A172 (cell line): Measurements from ENCODE around the gene MEIKIN. TPM values are rescaled to one million over a fixed set of nuclear protein-coding genes. Genes with fewer than 3 reads are reported as not detected.
"Not testable (repeated sequence)": the region's sequence is repeated elsewhere in the genome, so short reads cannot be mapped to it uniquely, and the experiment has no call there.

Experiments
- DNase-seq: peaks from one replicate; pipeline ENCODE4 v3.0.0-alpha.2; 2015; ENCODE audit warnings: low spot score
- total RNA-seq: library from RNA; depleted of rRNA; stranded (reverse); fragments of >200 nt; shearing (Covaris generic); gene quantifications from 2 replicates; pipeline ENCODE4 v1.2.3, GENCODE V29; 2014

The MEIKIN gene
- total RNA-seq, 1 experiment from 2014 or later, result not detected

GRCh38 chr5:131812371-131813160, 132.9 kb downstream of the MEIKIN start:
- DNase-seq, result peak; percentile 13

- DNase-seq, result peak; percentile 30
Measured at GRCh38 chr5:131810510-131811249, 134.8 kb downstream of the MEIKIN start.

GRCh38 chr5:131796793-131797693, 148.4 kb downstream of the MEIKIN start, which contains the start of gene FNIP1:
FNIP1 (minus strand) TSS chr5:131797017; CDS start chr5:131796921, 96 bp downstream.
- peak; percentile 96 for DNase-seq

- peak; percentile 28 for DNase-seq
Measured at GRCh38 chr5:131795879-131796792, 149.3 kb downstream of the MEIKIN start.

GRCh38 chr5:131795228-131795627, 150.2 kb downstream of the MEIKIN start:
- no peak for DNase-seq

GRCh38 chr5:131794586-131794985, 150.9 kb downstream of the MEIKIN start:
- DNase-seq, result no peak

GRCh38 chr5:131792896-131793295, 152.6 kb downstream of the MEIKIN start:
- no peak for DNase-seq

- DNase-seq, result no peak
Measured at GRCh38 chr5:131791866-131792265, 153.6 kb downstream of the MEIKIN start.

- no peak for DNase-seq
Measured at GRCh38 chr5:131790550-131790949, 154.9 kb downstream of the MEIKIN start.

GRCh38 chr5:131789765-131790164, 155.7 kb downstream of the MEIKIN start:
- DNase-seq, result no peak

GRCh38 chr5:131787736-131788135, 157.7 kb downstream of the MEIKIN start:
- DNase-seq, result no peak

GRCh38 chr5:131786900-131787692, 158.4 kb downstream of the MEIKIN start:
- DNase-seq, result no peak

- DNase-seq, result no peak
Measured at GRCh38 chr5:131786036-131786435, 159.4 kb downstream of the MEIKIN start.

- DNase-seq, result no peak
Measured at GRCh38 chr5:131783874-131784273, 161.6 kb downstream of the MEIKIN start.

GRCh38 chr5:131783357-131783756, 162.1 kb downstream of the MEIKIN start:
- no peak for DNase-seq

- DNase-seq, result no peak
Measured at GRCh38 chr5:131782717-131783116, 162.7 kb downstream of the MEIKIN start.

GRCh38 chr5:131778141-131778540, 167.3 kb downstream of the MEIKIN start:
- not testable (repeated sequence) for DNase-seq

- DNase-seq, result no peak
Measured at GRCh38 chr5:131776450-131776849, 169.0 kb downstream of the MEIKIN start.

- DNase-seq, result no peak
Measured at GRCh38 chr5:131774652-131775367, 170.7 kb downstream of the MEIKIN start.
